HUES64 (cell line): ENCODE measurements around the gene CD180.

Experiments used
- H3K27ac ChIP-seq: 2 replicates; pipeline ENCODE4 v1.7.0; 2013; ENCODE audit warnings: low read depth, low read length, inconsistent platforms
- H3K27me3 ChIP-seq: 2 replicates; pipeline ENCODE4 v1.6.1; 2013; ENCODE audit warnings: mild to moderate bottlenecking, low read length; ENCODE audit not compliant: insufficient read depth
- H3K36me3 ChIP-seq: 2 replicates; pipeline ENCODE4 v1.6.1; 2013; ENCODE audit warnings: mild to moderate bottlenecking, low read length; ENCODE audit not compliant: insufficient read depth
- H3K4me1 ChIP-seq: 2 replicates; pipeline ENCODE4 v1.6.1; 2013; ENCODE audit warnings: mild to moderate bottlenecking, low read length, moderate library complexity; ENCODE audit not compliant: insufficient read depth
- H3K4me3 ChIP-seq: 2 replicates; pipeline ENCODE4 v1.5.1; 2013; ENCODE audit warnings: mild to moderate bottlenecking, low read length, moderate library complexity
- H3K9ac ChIP-seq: 2 replicates; pipeline ENCODE4 v1.6.1; 2013; ENCODE audit warnings: mild to moderate bottlenecking, low read depth, low read length
- H3K9me3 ChIP-seq: 2 replicates; pipeline ENCODE4 v1.6.1; 2013; ENCODE audit warnings: low read depth, low read length; ENCODE audit not compliant: insufficient read depth
- WGBS: fragments of 150-250, 120-280 bp; methylation state at CpG from one replicate; pipeline ENCODE4 v1.1.7; 2013; ENCODE audit warnings: missing lambda C conversion rate; 5-methylcytosine and 5-hydroxymethylcytosine counted together

The CD180 gene

GRCh38 chr5:67234671-67235176, 38.1 kb upstream of the CD180 start:
- Histone ChIP-seq H3K9ac (no peak overlapping the region), H3K4me3 (no peak overlapping the region), H3K4me1 (peaks cover 8% of the 10 kb centered on the region; the same call in 1 of the 2 replicates), H3K27me3 (no peaks in the 10 kb centered on the region), H3K36me3 (no peaks in the 10 kb centered on the region), H3K27ac (no peak overlapping the region), H3K9me3 (peaks cover 14% of the 10 kb centered on the region)
- 91% methylated on average over 10 of the region's 10 CpGs for WGBS

- 0 out of 2 replicates have a peak, but pooled peaks cover 8% of the 10 kb centered on the region for H3K4me1 ChIP-seq
- 35% methylated on average over 9 of the region's 9 CpGs for WGBS
- H3K36me3 ChIP-seq, result no peaks in the 10 kb centered on the region
- H3K27me3 ChIP-seq, result no peaks in the 10 kb centered on the region
- peaks cover 14% of the 10 kb centered on the region for H3K9me3 ChIP-seq
- H3K4me3 ChIP-seq, result no peak overlapping the region
- no peak overlapping the region for H3K27ac ChIP-seq
- H3K9ac ChIP-seq, result no peak overlapping the region
Observed at GRCh38 chr5:67233075-67233474, 36.5 kb upstream of the CD180 start.

GRCh38 chr5:67223211-67223610, 26.6 kb upstream of the CD180 start:
- Histone ChIP-seq H3K4me3 (no peak overlapping the region), H3K36me3 (no peaks in the 10 kb centered on the region), H3K9me3 (no peaks in the 10 kb centered on the region), H3K4me1 (no peaks in the 10 kb centered on the region), H3K9ac (no peak overlapping the region), H3K27ac (no peak overlapping the region), H3K27me3 (no peaks in the 10 kb centered on the region)
- 91% methylated on average over 3 of the region's 3 CpGs for WGBS

GRCh38 chr5:67222243-67223025, 25.8 kb upstream of the CD180 start:
- H3K9me3 ChIP-seq, result no peaks in the 10 kb centered on the region
- no peaks in the 10 kb centered on the region for H3K4me1 ChIP-seq
- no peak overlapping the region for H3K4me3 ChIP-seq
- 89% methylated on average over 4 of the region's 5 CpGs for WGBS
- no peaks in the 10 kb centered on the region for H3K36me3 ChIP-seq
- no peaks in the 10 kb centered on the region for H3K27me3 ChIP-seq
- no peak overlapping the region for H3K27ac ChIP-seq
- no peak overlapping the region for H3K9ac ChIP-seq

- H3K27me3 ChIP-seq, result no peaks in the 10 kb centered on the region
- H3K36me3 ChIP-seq, result no peaks in the 10 kb centered on the region
- H3K27ac ChIP-seq, result no peak overlapping the region
- 94% methylated on average over 9 of the region's 9 CpGs for WGBS
- H3K4me1 ChIP-seq, result no peaks in the 10 kb centered on the region
- no peaks in the 10 kb centered on the region for H3K9me3 ChIP-seq
- no peak overlapping the region for H3K4me3 ChIP-seq
- H3K9ac ChIP-seq, result no peak overlapping the region
Observed at GRCh38 chr5:67221487-67222242, 25.1 kb upstream of the CD180 start.

GRCh38 chr5:67216564-67216963, 20.0 kb upstream of the CD180 start:
- H3K27me3 ChIP-seq, result no peaks in the 10 kb centered on the region
- H3K4me1 ChIP-seq, result no peaks in the 10 kb centered on the region
- no peak overlapping the region for H3K4me3 ChIP-seq
- no peaks in the 10 kb centered on the region for H3K36me3 ChIP-seq
- H3K9me3 ChIP-seq, result no peaks in the 10 kb centered on the region
- no peak overlapping the region for H3K9ac ChIP-seq
- 100% methylated on average over 1 of the region's 1 CpG for WGBS
- no peak overlapping the region for H3K27ac ChIP-seq

GRCh38 chr5:67215519-67216471, 19.2 kb upstream of the CD180 start:
- Histone ChIP-seq H3K4me3 (no peak overlapping the region), H3K9ac (no peak overlapping the region), H3K27ac (no peak overlapping the region), H3K4me1 (no peaks in the 10 kb centered on the region), H3K9me3 (no peaks in the 10 kb centered on the region), H3K27me3 (no peaks in the 10 kb centered on the region), H3K36me3 (no peaks in the 10 kb centered on the region)
- WGBS, result 89% methylated on average over 19 of the region's 19 CpGs

- H3K9me3 ChIP-seq, result no peaks in the 10 kb centered on the region
- H3K36me3 ChIP-seq, result no peaks in the 10 kb centered on the region
- no peaks in the 10 kb centered on the region for H3K27me3 ChIP-seq
- H3K4me3 ChIP-seq, result no peak overlapping the region
- no peak overlapping the region for H3K27ac ChIP-seq
- H3K4me1 ChIP-seq, result no peaks in the 10 kb centered on the region
- WGBS, result 97% methylated on average over 12 of the region's 12 CpGs
- H3K9ac ChIP-seq, result no peak overlapping the region
Observed at GRCh38 chr5:67214707-67215447, 18.3 kb upstream of the CD180 start.

- WGBS, result 87% methylated on average over 6 of the region's 6 CpGs
- no peak overlapping the region for H3K27ac ChIP-seq
Observed at GRCh38 chr5:67214036-67214435, 17.4 kb upstream of the CD180 start.

GRCh38 chr5:67211926-67212325, 15.3 kb upstream of the CD180 start:
- no peaks in the 10 kb centered on the region for H3K9me3 ChIP-seq
- no peak overlapping the region for H3K9ac ChIP-seq
- no peaks in the 10 kb centered on the region for H3K36me3 ChIP-seq
- no peak overlapping the region for H3K27ac ChIP-seq
- no peaks in the 10 kb centered on the region for H3K27me3 ChIP-seq
- H3K4me3 ChIP-seq, result no peak overlapping the region
- WGBS, result 85% methylated on average over 2 of the region's 2 CpGs
- no peaks in the 10 kb centered on the region for H3K4me1 ChIP-seq

More at GRCh38 chr5:67214036-67214435, 17.4 kb upstream of the CD180 start:
- no peaks in the 10 kb centered on the region for H3K36me3 ChIP-seq
- H3K9ac ChIP-seq, result no peak overlapping the region
- no peaks in the 10 kb centered on the region for H3K9me3 ChIP-seq
- no peaks in the 10 kb centered on the region for H3K4me1 ChIP-seq
- H3K4me3 ChIP-seq, result no peak overlapping the region
- no peaks in the 10 kb centered on the region for H3K27me3 ChIP-seq
